Activated gamma-delta T cell treated with Interleukin-2 at 50 U/mL for 16 hours (primary cell): ENCODE results near the gene SLC6A2.
"Not testable (repeated sequence)": the region's sequence is repeated elsewhere in the genome, so short reads cannot be mapped to it uniquely, and the experiment has no call there.

Experiments
- DNase-seq: peaks from one replicate; pipeline ENCODE4 v3.0.0-alpha.2; 2020

Gene SLC6A2

GRCh38 chr16:55717326-55717725, 61.5 kb downstream of the SLC6A2 start:
- DNase-seq, result no peak

DNA sequence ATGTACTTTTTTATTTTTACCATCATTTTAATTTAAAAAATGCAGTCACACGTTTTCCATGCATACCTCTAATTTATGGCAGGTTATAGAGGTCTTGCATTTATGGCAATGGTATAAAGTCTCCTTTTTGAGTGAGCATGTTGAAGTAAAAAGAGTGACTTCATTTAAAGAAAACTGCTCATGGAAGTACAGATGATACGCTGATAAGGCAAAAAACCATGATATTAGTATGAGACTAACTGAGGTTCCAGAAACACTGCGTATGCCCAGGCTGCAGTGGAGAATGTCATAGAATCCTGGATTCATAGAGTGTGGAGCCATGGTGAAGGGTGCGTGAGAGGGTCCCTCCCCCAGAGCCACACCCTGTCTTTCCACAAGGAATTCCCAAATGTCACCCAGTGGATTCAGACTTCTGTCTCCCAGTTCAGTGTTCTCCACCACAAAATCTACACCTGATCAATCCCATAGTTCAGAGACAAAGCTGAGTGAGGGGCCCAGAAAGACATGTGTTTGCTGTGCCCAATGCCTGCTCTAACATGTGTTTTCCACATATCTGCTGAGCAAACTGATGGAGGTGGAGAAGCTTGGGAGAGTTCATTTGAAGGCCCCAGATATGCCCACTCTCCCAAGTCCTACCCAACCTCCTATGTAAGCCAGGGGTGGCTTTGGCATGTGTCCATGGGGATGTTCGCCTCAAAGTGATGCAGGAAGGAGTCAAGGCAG, 69.4 kb downstream of the SLC6A2 start:
- DNase-seq, result no peak

DNA sequence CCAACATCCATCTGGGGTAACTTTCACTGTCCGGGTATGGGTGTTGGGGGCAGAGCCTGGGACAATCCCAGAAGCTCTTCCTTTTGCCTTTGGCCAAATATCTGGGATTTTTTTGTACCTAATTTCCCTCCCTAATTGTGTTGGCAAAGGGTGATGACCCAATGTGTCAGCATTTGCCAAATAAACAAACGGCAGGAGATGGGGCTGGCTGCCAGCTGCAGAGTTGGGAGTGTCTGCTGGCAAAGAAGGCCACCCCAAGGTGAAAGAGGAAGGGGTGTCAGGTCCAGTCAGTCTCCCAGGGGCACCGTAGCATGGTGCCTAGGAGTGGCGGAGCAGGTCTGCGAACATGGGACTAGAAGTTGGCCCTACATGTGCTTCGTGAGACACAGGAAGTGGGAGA, 73.0 kb downstream of the SLC6A2 start:
- DNase-seq, result no peak

DNA sequence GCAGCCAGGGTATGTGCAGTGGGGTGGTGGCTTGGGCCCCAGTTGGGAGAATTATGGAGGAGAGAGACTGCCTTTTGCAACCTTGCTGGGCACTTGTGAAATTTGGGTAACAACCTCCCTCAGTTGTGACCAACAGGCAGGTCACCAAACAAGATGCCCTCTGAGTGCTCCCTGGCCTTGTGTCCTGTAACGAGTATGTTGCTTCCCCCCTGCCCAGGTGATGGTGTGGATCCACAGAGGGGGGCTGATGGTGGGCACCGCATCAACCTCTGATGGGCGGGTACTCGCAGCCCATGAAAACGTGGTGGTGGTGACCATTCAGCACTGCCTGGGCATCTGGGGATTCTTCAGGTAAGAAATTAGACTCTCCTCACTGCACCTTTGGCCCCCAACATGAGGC, 74.3 kb downstream of the SLC6A2 start:
- no peak for DNase-seq

- no peak for DNase-seq
These were observed 76.7 kb downstream of the SLC6A2 start for GRCh38 chr16:55732496-55732895.

DNA sequence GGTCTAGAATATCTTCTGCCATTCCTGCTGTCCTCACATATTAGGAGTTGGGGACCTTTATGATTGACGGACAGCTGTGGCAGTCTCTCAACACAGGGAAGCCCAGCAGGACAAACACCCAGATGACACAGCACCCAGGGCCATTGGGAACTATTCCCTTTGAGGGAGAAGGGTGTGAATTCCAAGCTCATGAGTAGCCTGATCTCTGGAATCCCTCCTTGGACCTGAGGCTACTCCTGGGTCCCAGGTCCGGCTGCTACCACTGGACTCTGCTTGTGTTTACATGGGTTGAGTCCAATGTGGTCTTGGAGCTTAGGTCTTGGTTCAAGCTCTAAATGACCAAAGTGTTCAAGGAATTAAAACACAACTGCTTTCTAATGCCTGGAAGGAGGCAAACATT, 78.9 kb downstream of the SLC6A2 start:
- no peak for DNase-seq

GRCh38 chr16:55735120-55735781, 79.5 kb downstream of the SLC6A2 start:
- no peak for DNase-seq

- no peak for DNase-seq
These were observed 80.9 kb downstream of the SLC6A2 start for GRCh38 chr16:55736671-55737070.

DNA sequence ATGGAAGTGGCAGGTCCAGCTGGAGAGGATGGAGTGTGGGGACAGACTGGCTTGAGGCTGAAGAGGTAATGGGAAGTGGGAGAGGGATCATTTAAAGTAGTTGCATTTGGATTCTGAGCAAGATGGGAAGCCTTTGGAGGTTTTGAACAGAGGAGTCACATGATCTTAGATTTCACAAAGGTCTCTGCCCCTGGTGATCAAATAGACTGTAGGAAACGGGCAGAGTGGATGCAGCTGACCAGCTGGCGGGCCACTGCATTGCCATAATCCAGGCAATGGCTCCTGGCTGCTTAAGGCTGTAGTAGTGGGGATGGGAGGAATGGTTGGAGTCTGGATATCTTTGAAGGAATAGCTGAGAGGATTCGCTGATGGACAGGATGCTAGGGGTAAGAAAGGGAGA, 81.5 kb downstream of the SLC6A2 start:
- no peak for DNase-seq

DNA sequence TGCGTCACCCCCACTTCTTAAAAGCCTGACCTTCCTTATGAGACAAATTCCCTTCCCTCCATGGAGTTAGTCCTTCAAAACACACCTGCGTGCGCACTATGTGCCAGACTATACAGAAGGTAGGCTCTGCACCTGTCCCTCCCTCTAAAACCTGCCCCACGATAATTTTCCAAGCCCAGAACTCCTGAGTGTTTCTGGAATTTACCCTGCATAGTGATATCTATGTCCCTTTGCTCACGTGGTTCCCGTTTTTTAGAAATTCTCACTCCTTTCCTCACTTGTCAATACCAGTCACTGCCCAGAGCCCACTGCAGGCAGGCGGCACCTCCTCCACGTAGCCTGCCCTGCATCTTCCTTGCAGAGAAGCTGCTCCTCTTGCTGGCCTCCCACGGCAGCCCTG, 82.2 kb downstream of the SLC6A2 start:
- no peak for DNase-seq

DNA sequence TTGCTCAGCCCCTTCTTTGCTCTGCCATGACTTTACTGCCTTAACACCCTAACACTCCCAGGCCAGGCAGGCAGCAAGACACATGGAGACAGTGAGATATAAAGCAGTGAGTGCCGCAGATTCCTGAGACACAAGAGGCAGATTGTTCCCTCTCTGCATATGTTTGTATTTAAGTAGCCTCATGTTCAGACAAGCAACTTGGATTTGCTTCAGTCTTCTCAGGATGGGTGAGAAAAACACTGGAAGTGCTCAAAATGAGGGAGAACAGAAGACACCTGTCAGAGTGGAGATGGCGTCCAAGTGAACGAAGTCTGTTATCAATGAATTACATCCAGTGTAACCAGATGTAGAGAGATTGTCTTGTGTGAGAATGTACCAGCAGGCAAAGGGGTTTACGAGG, 90.3 kb downstream of the SLC6A2 start:
- no peak for DNase-seq

DNA sequence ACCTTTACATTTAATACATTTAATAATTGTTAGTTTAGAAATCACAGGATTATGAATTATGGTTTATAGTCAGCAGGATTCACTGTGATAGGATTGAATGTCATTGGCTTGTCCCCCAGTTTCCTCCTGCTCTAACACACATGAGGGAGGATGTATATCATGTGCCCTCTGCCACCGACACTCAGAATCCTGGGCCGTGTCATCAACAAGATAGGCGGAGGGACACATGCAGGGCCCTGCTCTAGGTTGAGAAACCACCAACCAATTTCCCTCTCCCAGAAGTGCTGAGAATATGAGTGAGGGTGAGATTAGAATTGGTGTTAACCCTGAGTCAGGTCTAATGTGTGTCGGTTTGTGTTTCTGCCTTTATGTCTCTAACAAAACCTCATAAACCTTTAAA, 92.0 kb downstream of the SLC6A2 start:
- DNase-seq, result no peak

DNA sequence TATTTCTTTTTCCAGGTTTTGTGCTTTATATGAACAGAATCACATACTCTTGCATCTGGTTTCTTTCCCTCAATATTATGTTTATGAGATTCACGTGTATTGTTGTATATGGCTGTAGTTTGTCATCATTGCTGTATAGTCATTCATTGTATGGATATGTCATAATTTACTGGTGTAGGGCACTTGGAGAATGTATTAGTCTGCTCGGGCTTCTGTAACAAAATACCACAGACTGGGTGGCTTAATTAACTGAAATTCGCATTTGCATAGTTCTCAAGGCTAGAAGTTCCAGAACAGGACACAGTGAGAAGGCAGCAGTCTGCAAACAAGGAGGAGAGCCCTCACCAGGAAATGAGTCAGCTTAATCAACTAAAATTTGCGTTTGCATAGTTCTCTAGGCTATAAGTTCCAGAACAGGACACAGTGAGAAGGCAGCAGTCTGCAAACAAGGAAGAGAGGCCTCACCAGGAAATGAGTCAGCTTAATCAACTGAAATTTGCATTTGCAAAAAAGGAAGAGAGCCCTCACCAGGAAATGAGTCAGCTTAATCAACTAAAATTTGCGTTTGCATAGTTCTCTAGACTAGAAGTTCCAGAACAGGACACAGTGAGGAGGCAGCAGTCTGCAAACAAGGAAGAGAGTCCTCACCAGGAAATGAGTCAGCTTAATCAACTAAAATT, 96.8 kb downstream of the SLC6A2 start:
- DNase-seq, result not testable (repeated sequence)

DNA sequence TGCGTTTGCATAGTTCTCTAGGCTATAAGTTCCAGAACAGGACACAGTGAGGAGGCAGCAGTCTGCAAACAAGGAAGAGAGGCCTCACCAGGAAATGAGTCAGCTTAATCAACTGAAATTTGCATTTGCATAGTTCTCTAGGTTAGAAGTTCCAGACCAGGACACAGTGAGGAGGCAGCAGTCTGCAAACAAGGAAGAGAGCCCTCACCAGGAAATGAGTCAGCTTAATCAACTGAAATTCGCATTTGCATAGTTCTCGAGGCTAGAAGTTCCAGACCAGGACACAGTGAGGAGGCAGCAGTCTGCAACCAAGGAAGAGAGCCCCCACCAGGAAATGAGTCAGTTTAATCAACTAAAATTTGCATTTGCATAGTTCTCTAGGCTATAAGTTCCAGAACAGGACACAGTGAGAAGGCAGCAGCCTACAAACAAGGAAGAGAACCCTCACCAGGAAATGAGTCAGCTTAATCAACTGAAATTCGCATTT, 97.4 kb downstream of the SLC6A2 start:
- peak; percentile 5 for DNase-seq
